ENCODE data around the gene SERPINC1.

DNA sequence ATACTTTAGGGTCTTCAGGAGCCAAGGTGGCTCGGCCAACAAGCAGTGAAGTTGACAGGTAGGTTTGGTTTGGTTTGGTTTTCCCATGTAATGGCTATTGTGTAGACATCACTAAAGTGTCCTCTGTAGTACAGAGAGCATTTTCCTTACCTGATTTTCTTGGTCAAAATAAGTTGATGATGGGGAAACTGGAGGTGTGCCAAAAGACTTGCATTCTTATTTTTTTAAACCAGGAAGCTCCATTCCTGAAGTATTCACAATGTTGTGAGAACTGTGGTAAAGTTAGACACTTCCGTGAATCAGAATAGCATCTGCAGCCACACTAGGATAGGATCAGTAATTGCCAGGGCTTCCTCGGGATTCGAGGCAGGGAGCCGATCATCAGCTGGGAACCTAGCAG lies 46.0 kb downstream of the SERPINC1 start:
- TF ChIP-seq, protein P1, sequence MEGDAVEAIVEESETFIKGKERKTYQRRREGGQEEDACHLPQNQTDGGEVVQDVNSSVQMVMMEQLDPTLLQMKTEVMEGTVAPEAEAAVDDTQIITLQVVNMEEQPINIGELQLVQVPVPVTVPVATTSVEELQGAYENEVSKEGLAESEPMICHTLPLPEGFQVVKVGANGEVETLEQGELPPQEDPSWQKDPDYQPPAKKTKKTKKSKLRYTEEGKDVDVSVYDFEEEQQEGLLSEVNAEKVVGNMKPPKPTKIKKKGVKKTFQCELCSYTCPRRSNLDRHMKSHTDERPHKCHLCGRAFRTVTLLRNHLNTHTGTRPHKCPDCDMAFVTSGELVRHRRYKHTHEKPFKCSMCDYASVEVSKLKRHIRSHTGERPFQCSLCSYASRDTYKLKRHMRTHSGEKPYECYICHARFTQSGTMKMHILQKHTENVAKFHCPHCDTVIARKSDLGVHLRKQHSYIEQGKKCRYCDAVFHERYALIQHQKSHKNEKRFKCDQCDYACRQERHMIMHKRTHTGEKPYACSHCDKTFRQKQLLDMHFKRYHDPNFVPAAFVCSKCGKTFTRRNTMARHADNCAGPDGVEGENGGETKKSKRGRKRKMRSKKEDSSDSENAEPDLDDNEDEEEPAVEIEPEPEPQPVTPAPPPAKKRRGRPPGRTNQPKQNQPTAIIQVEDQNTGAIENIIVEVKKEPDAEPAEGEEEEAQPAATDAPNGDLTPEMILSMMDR (IDR thresholded peaks at IDR 0.05), result no peak
- TF ChIP-seq POLR2A (IDR thresholded peaks at IDR 0.05), result no peak
